Measurements from ENCODE around the gene TMEM108.

TMEM108 gene

DNA sequence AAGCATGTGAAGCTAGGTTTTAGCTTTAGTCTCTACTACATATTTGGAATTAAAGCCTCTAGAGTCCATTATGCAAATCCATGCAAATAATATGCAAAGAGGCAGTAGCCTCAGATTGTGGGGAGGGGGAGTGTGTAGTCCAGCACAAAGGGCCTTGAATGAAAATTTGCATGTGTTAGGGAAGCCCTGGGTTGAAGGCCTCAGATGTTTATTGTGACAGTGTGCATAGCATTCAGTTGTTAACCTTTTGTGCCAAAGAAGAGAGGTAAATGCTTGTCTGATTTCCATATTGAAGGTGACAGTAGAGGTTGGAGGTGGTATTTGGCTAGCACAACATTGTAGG is 337.2 kb downstream of the TMEM108 start:
- Histone ChIP-seq H3K27me3 (replicated peaks; ENCODE audit: control insufficient read depth, insufficient read depth, low read length) (no peaks in the 10 kb centered on the region), H3K36me3 (ENCODE audit: control insufficient read depth, insufficient read depth, low read length) (no peaks in the 10 kb centered on the region), H3K4me3 (replicated peaks; ENCODE audit: low read depth, low read length) (no peak overlapping the region)
- no peak for DNase-seq (ENCODE audit: extremely low read depth, insufficient read length)
- TF ChIP-seq, protein P1, sequence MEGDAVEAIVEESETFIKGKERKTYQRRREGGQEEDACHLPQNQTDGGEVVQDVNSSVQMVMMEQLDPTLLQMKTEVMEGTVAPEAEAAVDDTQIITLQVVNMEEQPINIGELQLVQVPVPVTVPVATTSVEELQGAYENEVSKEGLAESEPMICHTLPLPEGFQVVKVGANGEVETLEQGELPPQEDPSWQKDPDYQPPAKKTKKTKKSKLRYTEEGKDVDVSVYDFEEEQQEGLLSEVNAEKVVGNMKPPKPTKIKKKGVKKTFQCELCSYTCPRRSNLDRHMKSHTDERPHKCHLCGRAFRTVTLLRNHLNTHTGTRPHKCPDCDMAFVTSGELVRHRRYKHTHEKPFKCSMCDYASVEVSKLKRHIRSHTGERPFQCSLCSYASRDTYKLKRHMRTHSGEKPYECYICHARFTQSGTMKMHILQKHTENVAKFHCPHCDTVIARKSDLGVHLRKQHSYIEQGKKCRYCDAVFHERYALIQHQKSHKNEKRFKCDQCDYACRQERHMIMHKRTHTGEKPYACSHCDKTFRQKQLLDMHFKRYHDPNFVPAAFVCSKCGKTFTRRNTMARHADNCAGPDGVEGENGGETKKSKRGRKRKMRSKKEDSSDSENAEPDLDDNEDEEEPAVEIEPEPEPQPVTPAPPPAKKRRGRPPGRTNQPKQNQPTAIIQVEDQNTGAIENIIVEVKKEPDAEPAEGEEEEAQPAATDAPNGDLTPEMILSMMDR (IDR thresholded peaks at IDR 0.05; ENCODE audit: insufficient read depth, low read length, poor library complexity, severe bottlenecking) = no peak

DNA sequence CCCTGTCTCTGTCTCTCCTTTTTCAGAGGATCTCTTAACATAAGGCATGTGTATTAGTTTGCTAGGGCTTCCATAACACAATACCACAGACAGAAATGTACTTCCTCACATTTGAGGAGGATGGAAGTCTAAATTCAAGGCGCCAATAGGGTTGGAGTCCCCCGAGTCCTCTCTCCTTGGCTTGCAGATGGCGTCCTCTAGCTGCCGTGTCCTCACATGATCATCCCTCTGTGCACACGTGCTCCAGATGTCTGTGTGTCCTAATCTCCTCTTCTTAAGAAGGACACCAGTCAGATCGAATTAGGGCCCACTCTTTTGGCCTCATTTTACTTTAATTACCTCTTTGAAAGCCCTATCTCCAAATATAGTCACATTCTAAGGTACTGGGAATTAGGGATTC is 338.6 kb downstream of the TMEM108 start:
- TF ChIP-seq, protein P1 (IDR thresholded peaks at IDR 0.05; ENCODE audit: insufficient read depth, low read length, poor library complexity, severe bottlenecking) = no peak
- Histone ChIP-seq H3K4me3 (replicated peaks; ENCODE audit: low read depth, low read length) (no peak overlapping the region), H3K27me3 (replicated peaks; ENCODE audit: control insufficient read depth, insufficient read depth, low read length) (no peaks in the 10 kb centered on the region), H3K36me3 (ENCODE audit: control insufficient read depth, insufficient read depth, low read length) (no peaks in the 10 kb centered on the region)
- no peak for DNase-seq (ENCODE audit: extremely low read depth, insufficient read length)

DNA sequence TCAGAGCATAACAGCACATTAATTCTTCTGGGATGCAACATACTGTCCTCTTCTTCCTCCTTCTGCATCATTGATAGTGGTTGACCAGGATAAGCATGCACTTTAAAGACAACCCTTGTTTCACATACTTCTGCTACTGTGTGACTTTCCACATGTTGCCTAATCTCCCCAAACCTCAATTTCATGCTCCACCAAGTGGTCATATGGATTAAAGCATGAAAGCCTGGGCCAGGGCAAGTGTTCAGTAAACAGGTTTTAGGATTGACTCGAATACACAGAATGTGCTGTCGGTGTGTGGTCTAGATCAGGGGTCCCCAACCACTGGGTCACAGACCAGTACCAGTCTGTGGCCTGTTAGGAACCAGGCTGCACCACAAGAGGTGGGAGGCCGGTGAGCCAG is 339.2 kb downstream of the TMEM108 start:
- Histone ChIP-seq H3K27me3 (replicated peaks; ENCODE audit: control insufficient read depth, insufficient read depth, low read length) (no peaks in the 10 kb centered on the region), H3K36me3 (ENCODE audit: control insufficient read depth, insufficient read depth, low read length) (no peaks in the 10 kb centered on the region), H3K4me3 (replicated peaks; ENCODE audit: low read depth, low read length) (no peak overlapping the region)
- TF ChIP-seq, protein P1 (IDR thresholded peaks at IDR 0.05; ENCODE audit: insufficient read depth, low read length, poor library complexity, severe bottlenecking) = peak; percentile 46
- no peak for DNase-seq (ENCODE audit: extremely low read depth, insufficient read length)

DNA sequence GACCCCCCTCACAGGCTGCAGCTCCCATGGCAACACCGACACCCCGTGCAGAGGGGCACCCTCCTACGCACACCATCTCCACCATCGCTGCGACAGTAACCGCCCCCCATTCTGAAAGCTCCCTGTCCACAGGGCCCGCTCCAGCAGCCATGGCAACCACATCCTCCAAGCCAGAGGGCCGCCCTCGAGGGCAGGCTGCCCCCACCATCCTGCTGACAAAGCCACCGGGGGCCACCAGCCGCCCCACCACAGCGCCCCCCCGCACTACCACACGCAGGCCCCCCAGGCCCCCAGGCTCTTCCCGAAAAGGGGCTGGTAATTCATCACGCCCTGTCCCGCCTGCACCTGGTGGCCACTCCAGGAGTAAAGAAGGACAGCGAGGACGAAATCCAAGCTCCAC is 341.7 kb downstream of the TMEM108 start:
- no peak overlapping the region for H3K4me3 ChIP-seq (replicated peaks; ENCODE audit: low read depth, low read length)
- TF ChIP-seq, protein P1 (IDR thresholded peaks at IDR 0.05; ENCODE audit: insufficient read depth, low read length, poor library complexity, severe bottlenecking) = no peak
- H3K36me3 ChIP-seq (ENCODE audit: control insufficient read depth, insufficient read depth, low read length) = no peaks in the 10 kb centered on the region
- no peaks in the 10 kb centered on the region; the same call in 1 of the 2 replicates for H3K27me3 ChIP-seq (replicated peaks; ENCODE audit: control insufficient read depth, insufficient read depth, low read length)
- DNase-seq (ENCODE audit: extremely low read depth, insufficient read length) = no peak

DNA sequence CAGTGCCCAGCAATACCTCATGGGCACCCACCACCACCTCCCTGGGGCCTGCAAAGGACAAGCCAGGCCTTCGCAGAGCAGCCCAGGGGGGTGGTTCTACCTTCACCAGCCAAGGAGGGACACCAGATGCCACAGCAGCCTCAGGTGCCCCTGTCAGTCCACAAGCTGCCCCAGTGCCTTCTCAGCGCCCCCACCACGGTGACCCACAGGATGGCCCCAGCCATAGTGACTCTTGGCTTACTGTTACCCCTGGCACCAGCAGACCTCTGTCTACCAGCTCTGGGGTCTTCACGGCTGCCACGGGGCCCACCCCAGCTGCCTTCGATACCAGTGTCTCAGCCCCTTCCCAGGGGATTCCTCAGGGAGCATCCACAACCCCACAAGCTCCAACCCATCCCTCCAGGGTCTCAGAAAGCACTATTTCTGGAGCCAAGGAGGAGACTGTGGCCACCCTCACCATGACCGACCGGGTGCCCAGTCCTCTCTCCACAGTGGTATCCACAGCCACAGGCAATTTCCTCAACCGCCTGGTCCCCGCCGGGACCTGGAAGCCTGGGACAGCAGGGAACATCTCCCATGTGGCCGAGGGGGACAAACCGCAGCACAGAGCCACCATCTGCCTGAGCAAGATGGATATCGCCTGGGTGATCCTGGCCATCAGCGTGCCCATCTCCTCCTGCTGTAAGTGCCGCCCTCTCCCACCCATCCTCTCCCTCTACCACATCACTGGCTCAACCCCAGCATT is 342.5 kb downstream of the TMEM108 start:
- Histone ChIP-seq H3K27me3 (replicated peaks; ENCODE audit: control insufficient read depth, insufficient read depth, low read length) (no peaks in the 10 kb centered on the region; the same call in 1 of the 2 replicates), H3K36me3 (ENCODE audit: control insufficient read depth, insufficient read depth, low read length) (no peaks in the 10 kb centered on the region), H3K4me3 (replicated peaks; ENCODE audit: low read depth, low read length) (no peak overlapping the region)
- DNase-seq (ENCODE audit: extremely low read depth, insufficient read length) = no peak
- TF ChIP-seq, protein P1 (IDR thresholded peaks at IDR 0.05; ENCODE audit: insufficient read depth, low read length, poor library complexity, severe bottlenecking) = no peak

Measured in GM06990 (cell line).